ENCODE measurements around the gene MYO1B.

MYO1B gene

DNA sequence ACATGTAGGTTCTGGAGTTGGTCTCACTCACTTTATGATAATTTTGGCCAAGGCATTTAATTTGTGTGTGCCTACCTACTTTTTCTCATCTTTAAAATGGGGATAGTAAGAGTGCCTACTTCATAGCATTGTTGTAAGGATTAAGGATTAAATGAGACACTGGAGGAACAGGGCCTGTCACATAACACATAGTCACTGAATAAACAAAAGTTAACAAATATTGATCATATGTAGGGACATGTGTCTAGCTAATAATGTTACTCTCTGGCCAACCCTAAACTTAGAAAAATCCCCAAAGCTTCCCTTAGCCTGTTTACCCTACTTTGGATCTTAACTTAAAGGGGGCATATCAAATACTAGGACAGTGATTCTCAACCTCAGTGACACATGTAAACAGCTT is 169.9 kb downstream of the MYO1B start:
- no peak for DNase-seq (ENCODE audit: low read depth in 2 of 2)
- TF ChIP-seq, protein P1, sequence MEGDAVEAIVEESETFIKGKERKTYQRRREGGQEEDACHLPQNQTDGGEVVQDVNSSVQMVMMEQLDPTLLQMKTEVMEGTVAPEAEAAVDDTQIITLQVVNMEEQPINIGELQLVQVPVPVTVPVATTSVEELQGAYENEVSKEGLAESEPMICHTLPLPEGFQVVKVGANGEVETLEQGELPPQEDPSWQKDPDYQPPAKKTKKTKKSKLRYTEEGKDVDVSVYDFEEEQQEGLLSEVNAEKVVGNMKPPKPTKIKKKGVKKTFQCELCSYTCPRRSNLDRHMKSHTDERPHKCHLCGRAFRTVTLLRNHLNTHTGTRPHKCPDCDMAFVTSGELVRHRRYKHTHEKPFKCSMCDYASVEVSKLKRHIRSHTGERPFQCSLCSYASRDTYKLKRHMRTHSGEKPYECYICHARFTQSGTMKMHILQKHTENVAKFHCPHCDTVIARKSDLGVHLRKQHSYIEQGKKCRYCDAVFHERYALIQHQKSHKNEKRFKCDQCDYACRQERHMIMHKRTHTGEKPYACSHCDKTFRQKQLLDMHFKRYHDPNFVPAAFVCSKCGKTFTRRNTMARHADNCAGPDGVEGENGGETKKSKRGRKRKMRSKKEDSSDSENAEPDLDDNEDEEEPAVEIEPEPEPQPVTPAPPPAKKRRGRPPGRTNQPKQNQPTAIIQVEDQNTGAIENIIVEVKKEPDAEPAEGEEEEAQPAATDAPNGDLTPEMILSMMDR (IDR thresholded peaks at IDR 0.05; ENCODE audit: low read depth, low read length), result no peak
- H3K4me3 ChIP-seq (replicated peaks in 1 of 2; ENCODE audit: low read depth in 2 of 2, low read length in 2 of 2), result no peak overlapping the region

DNA sequence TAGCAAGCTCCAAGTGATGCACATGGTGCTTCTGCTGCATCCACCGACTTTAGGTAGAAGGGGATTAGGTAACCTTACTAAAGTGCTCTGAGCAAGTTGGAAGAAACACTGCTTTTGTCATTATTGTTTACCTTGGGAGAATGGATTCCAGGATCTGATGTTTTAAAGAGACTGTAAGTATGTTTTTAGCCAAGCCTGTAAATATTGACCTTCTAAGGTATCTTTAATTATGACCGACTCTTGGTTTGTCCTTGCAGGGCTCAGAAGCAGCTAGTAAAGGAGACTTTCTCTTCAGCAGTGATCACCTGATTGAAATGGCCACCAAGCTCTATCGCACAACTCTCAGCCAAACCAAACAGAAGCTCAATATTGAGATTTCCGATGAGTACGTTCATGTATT is 170.7 kb downstream of the MYO1B start:
- no peak overlapping the region for H3K4me3 ChIP-seq (replicated peaks in 1 of 2; ENCODE audit: low read depth in 2 of 2, low read length in 2 of 2)
- DNase-seq (ENCODE audit: low read depth in 2 of 2), result no peak
- TF ChIP-seq, protein P1 (IDR thresholded peaks at IDR 0.05; ENCODE audit: low read depth, low read length), result no peak

DNA sequence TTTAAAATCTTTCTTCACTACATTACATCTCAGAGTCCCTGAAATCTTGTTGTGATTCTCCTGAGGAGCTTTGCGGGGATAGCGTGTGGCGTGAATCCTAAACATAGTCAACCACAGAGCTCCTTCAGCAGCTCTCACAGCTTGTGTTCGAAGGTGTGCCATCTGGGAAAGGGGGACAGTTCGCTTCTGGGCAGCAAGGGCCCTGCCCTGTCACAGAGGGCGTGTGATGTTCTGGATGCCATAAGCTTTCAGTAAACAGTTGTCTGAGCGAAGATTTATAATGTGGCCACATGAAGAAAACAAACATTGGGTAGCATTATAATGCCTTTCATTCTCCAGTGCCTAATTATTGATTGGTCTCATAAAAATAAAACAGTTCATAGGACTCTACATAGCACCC is 172.5 kb downstream of the MYO1B start:
- H3K4me3 ChIP-seq (replicated peaks in 1 of 2; ENCODE audit: low read depth in 2 of 2, low read length in 2 of 2), result no peak overlapping the region
- TF ChIP-seq, protein P1 (IDR thresholded peaks at IDR 0.05; ENCODE audit: low read depth, low read length), result no peak
- no peak for DNase-seq (ENCODE audit: low read depth in 2 of 2)

DNA sequence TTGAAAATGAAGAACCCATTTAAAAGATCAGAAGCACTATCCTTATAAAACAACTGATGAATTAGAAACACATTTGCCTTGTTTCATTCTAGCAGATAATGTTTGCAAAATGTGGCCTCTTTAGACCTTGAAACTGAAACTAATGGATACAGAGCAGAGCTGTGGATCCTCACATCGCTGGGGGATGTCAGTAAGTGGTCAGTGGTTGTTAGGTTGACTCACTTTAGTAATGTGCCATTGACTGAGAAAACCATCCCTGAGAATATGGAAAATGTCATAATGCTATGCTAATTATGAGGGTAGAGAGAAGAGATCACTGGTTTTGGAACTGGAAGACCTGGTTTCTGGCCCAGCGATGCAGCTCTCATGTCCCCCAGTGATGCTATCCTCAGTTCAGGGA is 176.7 kb downstream of the MYO1B start:
- TF ChIP-seq, protein P1 (IDR thresholded peaks at IDR 0.05; ENCODE audit: low read depth, low read length), result no peak
- H3K4me3 ChIP-seq (replicated peaks in 1 of 2; ENCODE audit: low read depth in 2 of 2, low read length in 2 of 2), result no peak overlapping the region
- DNase-seq (ENCODE audit: low read depth in 2 of 2), result no peak

DNA sequence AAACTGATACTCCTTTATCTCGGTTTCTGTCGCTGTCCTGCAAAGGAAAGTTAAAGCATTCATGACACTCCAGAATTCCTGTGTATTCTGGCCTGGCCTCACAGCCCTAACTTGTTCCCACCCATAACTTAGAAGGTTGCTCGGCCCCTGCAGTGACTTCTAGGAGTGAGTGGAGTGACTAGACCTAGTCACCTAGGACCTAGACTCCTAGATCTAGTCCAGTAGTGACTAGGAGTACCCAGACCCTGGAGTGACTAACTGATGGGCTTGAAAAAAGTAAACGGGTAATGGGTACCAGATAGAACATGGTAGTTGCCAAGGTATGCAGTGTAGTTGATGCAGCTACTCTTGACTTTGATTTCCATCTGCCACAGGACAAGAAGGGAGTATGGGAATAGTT is 181.8 kb downstream of the MYO1B start:
- TF ChIP-seq, protein P1 (IDR thresholded peaks at IDR 0.05; ENCODE audit: low read depth, low read length), result no peak
- H3K4me3 ChIP-seq (replicated peaks in 1 of 2; ENCODE audit: low read depth in 2 of 2, low read length in 2 of 2), result no peak overlapping the region
- no peak for DNase-seq (ENCODE audit: low read depth in 2 of 2)

DNA sequence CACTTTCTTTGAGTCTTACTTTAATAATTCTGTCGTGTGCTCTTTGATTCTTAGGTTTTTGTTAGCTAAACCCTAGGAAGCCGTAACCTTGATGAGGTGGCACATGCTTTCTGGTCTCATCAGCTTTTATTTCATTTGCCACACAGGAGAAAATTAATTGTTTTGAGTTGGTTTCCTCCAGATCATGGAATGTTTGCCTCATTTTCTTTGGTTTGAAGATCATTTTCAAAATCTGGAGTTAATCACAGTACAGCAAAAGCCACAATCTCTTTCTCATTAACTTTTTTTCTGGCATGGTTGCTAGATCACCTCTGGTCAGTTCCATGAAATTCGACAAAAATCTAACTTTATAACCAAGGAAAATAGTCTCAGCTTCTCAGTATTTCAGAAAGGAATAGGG is 182.9 kb downstream of the MYO1B start:
- H3K4me3 ChIP-seq (replicated peaks in 1 of 2; ENCODE audit: low read depth in 2 of 2, low read length in 2 of 2), result no peak overlapping the region
- no peak for DNase-seq (ENCODE audit: low read depth in 2 of 2)
- TF ChIP-seq, protein P1 (IDR thresholded peaks at IDR 0.05; ENCODE audit: low read depth, low read length), result no peak

DNA sequence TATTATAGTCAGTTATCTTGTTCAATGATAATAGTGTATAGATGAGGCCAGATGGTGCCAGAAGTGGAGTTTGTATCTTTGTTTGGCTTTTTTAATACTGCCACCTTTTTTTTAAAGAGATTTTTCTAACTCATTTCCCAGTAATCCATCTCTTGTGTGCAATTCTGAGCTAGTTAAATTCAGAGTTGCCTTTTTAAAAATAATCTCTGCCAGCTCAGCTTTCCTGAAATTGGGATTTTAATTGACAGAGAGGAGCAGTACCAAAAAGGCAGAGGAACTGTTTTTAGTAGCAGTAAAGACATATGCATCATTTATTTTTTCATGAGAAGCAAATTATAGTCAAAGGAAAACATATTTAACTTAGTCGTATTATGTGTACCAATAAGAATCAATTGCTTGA is 185.3 kb downstream of the MYO1B start:
- DNase-seq (ENCODE audit: low read depth in 2 of 2), result no peak
- H3K4me3 ChIP-seq (replicated peaks in 1 of 2; ENCODE audit: low read depth in 2 of 2, low read length in 2 of 2), result no peak overlapping the region
- TF ChIP-seq, protein P1 (IDR thresholded peaks at IDR 0.05; ENCODE audit: low read depth, low read length), result no peak
